ENCODE measurements around the gene ACTR3C. TPM values are rescaled to one million over a fixed set of nuclear protein-coding genes. Genes with fewer than 3 reads are reported as not detected.

ACTR3C gene
- total RNA-seq, 3 donors from 2014 or later, result 29.9 to 53.0 (median 30.2) TPM

- DNase-seq (no peak), ATAC-seq (no peak)
- Histone ChIP-seq H3K36me3 (ENCODE audit: low read depth) (no peaks in the 10 kb centered on the region), H3K4me3 (no peak overlapping the region), H3K9me3 (no peaks in the 10 kb centered on the region), H3K4me1 (ENCODE audit: low read depth) (peaks cover 11% of the 10 kb centered on the region)
- no peak for TF ChIP-seq CTCF (IDR thresholded peaks at IDR 0.05)
- intact Hi-C loops (cut with DNase I, micrococcal nuclease), result loop anchor here in 1 of 2 donors (5.0 kb wide), 1 partner anchor 64 kb away; no protein-coding TSS in a partner anchor
Observed at GRCh38 chr7:150357771-150358427, 34.6 kb upstream of the ACTR3C start.

DNA sequence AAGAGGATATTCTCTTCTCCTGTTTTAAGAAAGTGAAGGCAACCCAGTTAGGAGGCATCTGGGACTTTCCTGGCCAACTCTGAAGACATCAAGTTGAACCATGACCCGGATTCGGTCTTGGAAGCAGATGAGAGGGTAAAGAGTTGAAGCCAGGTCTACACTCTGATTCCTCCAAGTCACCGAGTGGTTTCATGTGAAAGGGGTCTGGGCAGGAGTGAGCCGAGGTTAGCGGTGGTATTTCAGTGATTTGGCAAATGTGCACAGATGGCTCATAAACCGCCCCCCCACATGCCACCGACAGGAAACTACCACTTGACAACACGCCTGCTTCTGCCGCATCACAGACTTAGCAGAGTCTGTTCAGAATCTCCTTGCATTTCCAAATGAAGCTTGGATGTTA is 33.9 kb upstream of the ACTR3C start:
- H3K9me3 ChIP-seq, result no peaks in the 10 kb centered on the region
- TF ChIP-seq CTCF (IDR thresholded peaks at IDR 0.05), result no peak
- intact Hi-C loops (cut with DNase I, micrococcal nuclease), result loop anchor here in 1 of 2 donors (5.0 kb wide), 1 partner anchor 65 kb away; no protein-coding TSS in a partner anchor
- no peak overlapping the region for H3K4me3 ChIP-seq
- H3K4me1 ChIP-seq (ENCODE audit: low read depth), result peaks cover 11% of the 10 kb centered on the region
- DNase-seq (no peak), ATAC-seq (peak; percentile 36)
- H3K36me3 ChIP-seq (ENCODE audit: low read depth), result no peaks in the 10 kb centered on the region

GRCh38 chr7:150356265-150356897 is 33.0 kb upstream of the ACTR3C start:
- H3K9me3 ChIP-seq, result no peaks in the 10 kb centered on the region
- ATAC-seq, result peak; percentile 23
- intact Hi-C loops (cut with DNase I, micrococcal nuclease), result loop anchor here in 1 of 2 donors (5.0 kb wide), 1 partner anchor 66 kb away; no protein-coding TSS in a partner anchor
- no peak overlapping the region for H3K4me3 ChIP-seq
- TF ChIP-seq CTCF (IDR thresholded peaks at IDR 0.05), result peak; percentile 37
- DNase-seq, result no peak
- no peaks in the 10 kb centered on the region for H3K36me3 ChIP-seq (ENCODE audit: low read depth)
- H3K4me1 ChIP-seq (ENCODE audit: low read depth), result peaks cover 11% of the 10 kb centered on the region

DNA sequence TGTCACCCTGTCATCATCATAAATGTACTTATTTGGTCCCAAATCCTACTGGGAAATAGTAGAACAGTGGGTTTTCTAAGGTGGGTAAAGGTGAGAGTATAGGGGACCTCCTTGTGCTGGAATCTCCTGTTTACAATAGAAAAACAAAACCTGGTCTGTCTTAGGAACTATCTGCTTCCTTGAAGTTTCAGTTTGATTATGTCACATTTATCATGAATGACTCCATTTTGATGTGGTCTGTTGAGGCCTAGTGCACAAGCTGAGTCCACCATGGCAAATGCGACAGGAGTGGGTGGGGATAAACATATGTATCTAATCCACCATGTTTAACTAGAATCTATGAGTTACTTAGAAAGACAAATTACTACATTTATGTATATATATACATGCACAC is 32.3 kb upstream of the ACTR3C start:
- intact Hi-C loops (cut with DNase I, micrococcal nuclease), result loop anchor here in 1 of 2 donors (5.0 kb wide), 1 partner anchor 67 kb away; no protein-coding TSS in a partner anchor
- Histone ChIP-seq H3K4me1 (ENCODE audit: low read depth) (peaks cover 11% of the 10 kb centered on the region), H3K4me3 (no peak overlapping the region), H3K9me3 (no peaks in the 10 kb centered on the region), H3K36me3 (ENCODE audit: low read depth) (no peaks in the 10 kb centered on the region)
- DNase-seq (no peak), ATAC-seq (no peak)
- TF ChIP-seq CTCF (IDR thresholded peaks at IDR 0.05), result no peak

DNA sequence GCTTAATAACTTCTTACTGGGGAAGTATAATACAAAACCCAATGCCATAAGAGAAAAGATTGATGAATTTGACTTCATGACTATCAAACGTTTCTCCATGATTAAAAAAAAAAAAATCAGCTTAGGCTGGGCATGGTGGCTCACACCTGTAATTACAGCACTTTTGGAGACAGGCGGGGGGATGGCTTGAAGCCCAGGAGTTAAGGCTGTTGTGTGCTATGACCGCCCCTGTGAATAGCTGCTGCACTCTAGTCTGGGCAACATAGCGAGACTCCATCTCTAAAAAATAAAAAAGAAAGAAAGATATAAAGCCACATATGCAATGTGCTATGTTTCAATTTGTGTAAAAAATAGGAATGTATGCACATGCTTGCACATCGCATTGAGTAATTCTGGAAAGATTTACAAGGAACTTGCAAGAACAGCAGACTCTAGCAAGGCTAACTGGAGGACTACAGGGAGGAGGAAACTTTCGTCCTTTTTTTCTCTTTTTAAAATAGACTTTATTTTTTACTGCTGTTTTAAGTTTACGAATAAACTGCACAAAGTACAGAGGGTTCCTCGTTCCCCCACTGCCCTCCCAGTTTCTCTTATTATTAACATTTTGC is 28.3 kb upstream of the ACTR3C start:
- peaks cover 6% of the 10 kb centered on the region for H3K4me1 ChIP-seq (ENCODE audit: low read depth)
- no peak for DNase-seq

More for the DNA sequence above, 28.3 kb upstream of the ACTR3C start:
- intact Hi-C loops (cut with DNase I, micrococcal nuclease), result no loop called here
- H3K4me3 ChIP-seq, result no peak overlapping the region
- H3K9me3 ChIP-seq, result no peaks in the 10 kb centered on the region
- TF ChIP-seq CTCF (IDR thresholded peaks at IDR 0.05), result no peak
- H3K36me3 ChIP-seq (ENCODE audit: low read depth), result no peaks in the 10 kb centered on the region
- ATAC-seq, result peak; percentile 23

Data from mucosa of descending colon (tissue), 3 donors.